ENCODE measurements around the gene VSX1. TPM values are rescaled to one million over a fixed set of nuclear protein-coding genes. Genes with fewer than 3 reads are reported as not detected.

Gene VSX1
- total RNA-seq, 1 donor from 2014 or later: 0.10 TPM

GRCh38 chr20:25087186-25087929, 5.4 kb upstream of the VSX1 start:
- DNase-seq: no peak

DNA sequence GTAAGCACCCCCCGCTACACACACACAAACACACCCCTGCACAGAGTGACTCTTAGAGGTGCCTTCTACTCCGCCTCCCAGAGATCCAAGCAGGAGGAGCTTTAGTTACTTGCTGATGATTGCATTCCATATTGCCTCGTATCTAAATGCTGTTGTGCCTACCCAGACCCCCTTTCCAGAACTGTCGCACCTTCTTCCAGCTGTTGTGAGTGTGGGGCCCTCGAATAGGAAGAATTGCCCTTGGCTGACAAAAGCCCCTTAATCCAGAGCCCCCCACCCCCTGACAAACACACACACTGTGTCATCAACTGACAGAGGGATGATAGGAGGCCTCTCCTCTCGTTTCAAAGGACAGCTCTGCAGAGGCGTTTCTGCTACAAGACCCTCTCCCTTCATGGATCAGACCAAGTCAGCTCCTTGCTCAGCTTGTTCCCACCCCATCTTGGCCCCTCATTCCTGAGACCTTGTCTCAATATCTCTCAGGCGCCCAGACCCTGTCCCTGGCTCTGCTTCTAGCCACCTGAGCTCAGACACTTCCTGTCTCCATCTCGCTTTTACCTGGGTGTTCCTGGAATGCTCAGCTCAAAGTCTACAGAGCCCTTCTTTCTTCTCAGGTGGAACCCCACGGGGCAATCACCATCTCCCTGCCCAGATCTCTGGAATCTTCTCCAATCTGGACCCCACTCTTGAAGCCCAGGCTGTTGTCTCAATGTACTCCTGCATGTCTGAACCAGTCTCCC, 4.0 kb upstream of the VSX1 start:
- no peak for DNase-seq

DNA sequence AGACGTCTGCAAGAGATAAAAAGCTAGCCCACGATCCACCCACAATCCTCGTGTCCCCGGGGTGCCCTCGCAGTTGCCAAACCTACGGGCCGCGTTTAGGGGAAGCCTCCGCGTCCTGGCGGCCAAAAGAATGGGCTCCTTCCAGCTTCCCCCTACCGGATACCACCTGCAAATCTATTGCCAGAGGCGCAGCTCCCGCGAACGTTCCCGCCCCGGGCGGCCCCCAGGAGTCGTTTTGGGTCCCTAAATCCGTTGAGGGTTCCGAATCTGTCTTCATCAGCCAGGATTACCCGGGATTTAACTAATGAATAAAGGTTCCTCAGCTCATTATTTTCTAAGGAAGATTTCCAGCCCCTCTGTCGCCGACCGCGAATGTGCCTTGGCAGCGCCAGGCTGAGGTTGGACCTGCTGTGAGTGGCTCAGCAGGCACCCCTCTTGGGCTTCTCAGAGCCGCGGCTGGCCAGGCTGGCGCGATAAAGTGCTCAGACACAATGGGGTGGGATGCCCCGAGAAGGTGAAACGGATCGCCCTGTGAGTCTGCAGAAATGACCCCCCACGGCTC, 2.8 kb upstream of the VSX1 start:
- DNase-seq: no peak

GRCh38 chr20:25083773-25084625, 2.1 kb upstream of the VSX1 start:
- DNase-seq: no peak

DNA sequence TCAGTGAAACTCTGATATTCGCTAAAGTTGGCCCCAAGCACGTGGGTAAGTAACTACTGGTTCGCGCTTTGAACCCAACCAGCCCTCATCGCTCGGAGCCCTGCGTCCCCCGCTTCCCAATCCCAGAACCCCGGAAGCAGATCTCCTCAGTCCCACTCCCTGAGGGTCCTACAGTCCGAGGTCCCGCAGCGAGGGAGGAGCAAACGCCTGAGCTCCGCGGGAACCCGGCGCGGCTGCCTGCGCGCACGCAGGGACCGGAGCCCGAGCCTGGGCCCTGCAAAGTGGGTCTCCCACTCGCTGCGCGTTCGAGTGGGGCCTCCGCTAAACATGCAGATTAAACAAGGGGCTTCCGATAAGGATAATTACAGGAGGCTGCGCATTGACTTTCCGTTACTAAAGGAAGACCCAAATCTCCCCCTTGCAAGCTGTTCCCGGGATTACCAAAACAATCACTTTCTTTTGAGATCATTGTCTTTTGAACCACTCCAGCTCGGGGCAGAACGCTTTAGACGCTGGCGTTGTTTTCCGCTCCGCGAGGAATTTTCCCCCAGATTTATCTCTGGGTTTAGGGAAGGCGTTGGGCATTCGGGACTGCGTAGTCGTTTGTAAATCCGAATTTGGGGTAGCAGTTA, 1.3 kb upstream of the VSX1 start:
- no peak for DNase-seq

DNA sequence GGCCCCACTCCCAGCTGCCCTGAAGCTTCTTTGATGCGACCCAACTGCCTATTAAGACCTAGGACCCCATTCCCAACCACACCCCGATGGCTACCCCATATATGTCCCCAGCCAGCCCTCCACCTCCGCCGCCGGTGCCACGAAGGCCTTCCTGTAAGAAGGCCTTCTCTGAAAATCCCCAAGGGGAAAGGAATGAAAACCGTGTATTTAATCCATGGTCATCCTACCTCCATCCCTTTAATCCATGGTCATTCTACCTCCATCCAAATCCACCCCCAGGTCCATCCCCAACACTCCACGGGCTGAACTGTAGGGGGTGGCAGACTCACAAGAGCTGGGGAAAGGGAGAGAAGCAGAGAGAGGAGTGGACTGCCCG, 545 bp upstream of the VSX1 start:
- no peak for DNase-seq

GRCh38 chr20:25081065-25081729, 744 bp downstream of the VSX1 start:
- no peak for DNase-seq

GRCh38 chr20:25079171-25079570, 2.8 kb downstream of the VSX1 start:
- no peak for DNase-seq

- no peak for DNase-seq
These were observed 3.3 kb downstream of the VSX1 start for GRCh38 chr20:25078662-25079061.

DNA sequence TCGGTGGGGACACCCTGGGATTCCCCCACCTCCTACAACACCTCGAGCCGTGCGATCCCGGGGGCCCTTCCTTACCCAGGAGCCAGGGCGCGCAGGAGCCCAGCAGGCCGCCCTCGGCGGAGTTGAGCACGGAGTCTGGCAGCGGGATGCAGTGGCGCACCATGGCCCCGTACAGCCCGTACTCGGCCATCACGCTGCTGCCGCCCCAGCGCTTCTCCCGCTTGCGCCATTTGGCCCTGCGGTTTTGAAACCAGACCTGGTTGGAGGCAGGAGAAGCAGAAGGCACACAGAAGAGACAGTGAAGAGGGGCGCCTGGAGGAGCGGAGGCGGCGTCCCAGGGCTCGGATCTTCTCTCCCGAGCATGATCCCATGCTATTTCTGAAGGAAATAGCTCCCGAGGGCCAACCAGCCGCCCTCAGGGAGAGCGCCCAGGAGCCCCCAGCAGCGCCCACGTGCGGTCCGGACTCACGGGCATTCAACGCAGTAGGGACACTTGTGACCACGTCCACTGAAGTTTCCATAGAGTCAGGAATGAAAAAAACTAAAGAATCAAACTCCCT, 4.3 kb downstream of the VSX1 start:
- DNase-seq: no peak

DNA sequence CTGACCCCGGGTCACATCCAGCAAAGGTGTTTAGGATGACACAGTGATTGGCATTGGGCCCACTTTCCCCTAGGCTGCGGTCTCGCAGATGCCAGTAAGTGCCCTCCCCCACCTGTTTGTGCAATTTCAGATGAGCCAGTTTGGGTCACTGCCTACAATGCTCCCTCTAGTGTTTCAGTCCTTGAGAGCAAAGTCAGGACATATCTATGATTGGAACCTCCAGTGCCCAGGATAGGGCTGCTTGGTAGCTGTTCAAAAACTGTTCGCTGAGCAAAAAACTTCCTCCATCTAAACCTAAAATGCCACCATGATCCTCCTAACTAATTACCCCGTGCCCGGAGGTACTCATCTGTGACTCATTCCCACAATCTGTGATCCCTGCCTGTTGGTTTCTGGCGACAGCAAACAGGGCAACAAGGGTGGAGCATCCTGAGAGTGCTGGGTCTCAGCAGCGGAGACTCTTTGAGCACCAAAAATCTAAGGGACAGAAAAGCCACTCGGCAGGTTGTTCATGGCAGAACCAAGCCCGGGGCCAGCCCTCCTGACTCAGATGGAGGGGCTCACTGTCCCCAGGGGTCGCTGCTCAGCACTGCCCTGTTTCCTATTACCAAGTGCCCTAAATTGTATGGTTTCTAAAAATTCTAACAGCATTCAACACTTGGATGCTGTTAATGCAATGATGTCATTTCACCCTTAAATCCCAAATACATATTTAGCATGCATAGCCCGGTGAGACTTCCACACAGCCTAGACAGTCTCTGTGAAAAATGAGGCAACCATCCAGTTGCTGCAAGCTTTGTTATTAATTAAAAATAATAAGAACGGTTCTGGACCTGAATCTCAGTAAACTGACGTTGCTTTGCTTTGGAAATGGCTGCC, 5.0 kb downstream of the VSX1 start:
- DNase-seq: no peak

DNA sequence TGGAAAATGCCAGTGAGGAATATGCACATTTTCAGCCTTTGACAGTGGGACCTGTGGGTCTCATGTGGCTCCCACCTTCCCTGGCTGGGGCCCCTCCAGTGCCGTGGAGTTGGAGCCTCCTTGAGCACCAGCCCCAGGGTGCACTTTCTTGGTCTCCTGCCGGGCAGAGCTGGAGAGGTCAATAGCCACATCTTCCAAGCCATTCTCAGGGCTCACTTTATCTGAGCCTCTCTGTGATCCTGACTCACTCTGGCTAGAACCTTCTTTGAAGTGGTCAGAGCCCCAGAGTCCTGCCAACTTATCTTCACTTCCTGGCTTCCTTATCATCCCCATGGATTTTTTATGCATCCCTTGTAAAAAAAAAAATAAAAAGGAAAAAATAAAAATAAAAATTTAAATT, 5.7 kb downstream of the VSX1 start:
- DNase-seq: no peak

GRCh38 chr20:25073544-25073943, 8.4 kb downstream of the VSX1 start:
- DNase-seq: no peak

DNA sequence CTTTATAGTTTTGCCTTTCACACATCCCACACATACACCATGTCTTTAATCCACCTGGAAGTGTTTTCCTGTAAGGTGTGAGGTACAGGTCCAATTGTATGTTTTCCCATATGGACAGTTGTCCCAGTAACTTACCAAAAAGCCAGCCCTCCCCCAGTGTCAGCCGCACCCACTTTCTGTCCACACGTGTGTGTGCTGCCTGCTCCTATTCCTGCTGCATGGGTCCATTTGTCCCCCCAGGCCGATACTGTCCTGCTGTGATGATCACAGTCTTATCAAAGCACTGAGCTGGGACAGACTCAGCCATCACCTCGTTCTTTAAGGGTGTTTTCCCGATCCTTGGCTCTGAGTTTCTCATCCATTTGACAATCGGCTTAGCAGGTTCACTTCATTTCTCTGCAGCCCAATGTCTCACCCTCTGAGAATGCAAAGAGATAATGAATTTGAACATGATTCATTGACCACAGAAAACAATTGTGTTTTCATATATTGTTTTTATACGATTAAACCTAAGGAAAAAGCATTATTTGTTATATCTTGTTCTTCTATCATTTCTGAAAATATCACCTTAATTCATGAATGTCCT, 9.6 kb downstream of the VSX1 start:
- no peak for DNase-seq

- DNase-seq: no peak
These were observed 10.2 kb downstream of the VSX1 start for GRCh38 chr20:25071734-25072133.

DNA sequence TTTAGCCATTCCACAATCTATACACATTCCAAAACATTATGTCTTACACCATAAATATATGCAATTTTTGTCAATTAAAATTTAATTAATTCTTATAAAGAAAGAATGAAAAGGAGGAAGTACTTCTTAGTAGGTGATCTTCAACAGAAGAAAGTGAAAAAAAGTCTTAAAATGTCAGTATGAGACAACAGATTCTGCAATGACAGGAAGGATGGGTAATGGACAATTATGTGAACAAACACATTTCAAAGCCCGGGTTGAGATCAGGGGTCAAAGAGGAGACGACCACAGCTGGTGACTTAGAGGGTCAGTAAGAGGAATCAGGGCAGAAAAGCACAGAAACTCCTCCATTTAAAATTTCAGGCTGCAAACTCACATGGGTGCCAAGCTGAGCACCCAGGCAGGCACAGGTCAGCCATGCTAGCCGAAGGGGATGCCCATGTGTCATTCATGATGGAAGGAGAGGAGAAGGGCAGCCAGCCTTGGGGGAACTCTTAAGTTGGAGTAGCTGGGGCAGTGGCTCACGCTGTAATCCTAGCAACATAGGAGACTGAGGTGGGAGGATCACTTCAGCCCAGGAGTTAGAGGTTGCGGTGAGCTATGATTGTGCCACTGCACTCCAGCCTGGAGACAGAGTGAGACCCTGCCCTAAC, 11.0 kb downstream of the VSX1 start:
- DNase-seq: no peak

DNA sequence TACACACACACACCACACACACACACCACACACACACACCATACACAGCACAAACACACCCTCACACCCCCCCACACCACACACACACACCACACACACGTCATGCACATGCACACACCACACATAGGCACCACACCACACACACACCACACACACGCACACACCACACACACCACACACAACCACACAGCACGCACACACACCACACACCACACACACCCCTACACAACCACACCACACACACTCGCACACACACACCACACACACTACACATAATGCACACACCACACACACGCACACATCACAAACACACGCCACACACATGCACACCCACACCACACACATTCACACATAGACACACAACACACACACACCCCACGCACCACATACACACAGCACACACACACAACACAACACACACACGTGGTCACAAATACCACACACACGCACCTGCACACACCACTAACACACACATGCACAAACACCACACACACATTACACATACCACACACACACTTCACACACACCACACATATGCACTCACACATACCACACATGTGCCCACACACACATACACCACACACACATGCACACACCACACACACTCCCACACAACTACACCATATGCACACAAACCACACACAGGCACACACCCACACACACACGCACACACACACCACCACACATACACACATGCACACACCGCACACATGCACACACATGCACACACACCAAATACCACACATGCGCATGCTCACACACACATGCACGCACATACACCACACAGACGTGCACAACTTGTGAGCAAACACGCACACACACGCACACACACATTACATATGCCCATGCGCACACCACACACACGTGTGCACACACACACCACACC, 14.6 kb downstream of the VSX1 start:
- DNase-seq: no peak

- DNase-seq: no peak
These were observed 15.6 kb downstream of the VSX1 start for GRCh38 chr20:25066386-25066785.
